HCT116 (cell line): Measurements from ENCODE around the gene TPM3.

Experiments
- SRF ChIP-seq: IDR thresholded peaks from 2 replicates; pipeline ENCODE4 v1.6.1; 2012; ENCODE audit warnings: low read depth
- YY1 ChIP-seq: IDR thresholded peaks from 2 replicates; pipeline ENCODE4 v1.6.1; 2011; ENCODE audit warnings: low read length, low read depth, moderate library complexity, mild to moderate bottlenecking; ENCODE audit not compliant: insufficient replicate concordance; ENCODE audit errors: extremely low read depth
- TF ChIP-seq, protein P1 (sequence below): IDR thresholded peaks from 2 replicates; pipeline ENCODE4 v1.6.1; 2012; ENCODE audit warnings: low read depth

DNA sequence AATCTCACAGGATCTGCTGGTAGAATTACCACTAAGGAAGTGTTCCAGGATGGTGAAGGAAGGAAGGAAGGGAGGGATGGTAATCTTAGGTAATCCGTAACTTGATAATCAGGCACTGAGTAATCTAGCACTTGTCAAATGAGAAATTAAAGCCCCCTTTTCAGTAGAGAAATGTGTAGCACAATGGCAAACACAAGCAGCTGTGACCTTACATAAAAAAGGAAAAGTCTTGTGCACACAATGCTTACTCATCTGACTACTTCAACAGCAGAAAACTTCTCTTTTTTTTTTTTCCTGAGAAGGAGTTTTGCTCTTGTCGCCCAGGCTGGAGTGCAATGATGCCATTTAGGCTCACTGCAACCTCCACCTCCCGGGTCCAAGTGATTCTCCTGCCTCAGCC lies 43.1 kb downstream of the TPM3 start:
- no peak for TF ChIP-seq SRF
- TF ChIP-seq, protein P1, sequence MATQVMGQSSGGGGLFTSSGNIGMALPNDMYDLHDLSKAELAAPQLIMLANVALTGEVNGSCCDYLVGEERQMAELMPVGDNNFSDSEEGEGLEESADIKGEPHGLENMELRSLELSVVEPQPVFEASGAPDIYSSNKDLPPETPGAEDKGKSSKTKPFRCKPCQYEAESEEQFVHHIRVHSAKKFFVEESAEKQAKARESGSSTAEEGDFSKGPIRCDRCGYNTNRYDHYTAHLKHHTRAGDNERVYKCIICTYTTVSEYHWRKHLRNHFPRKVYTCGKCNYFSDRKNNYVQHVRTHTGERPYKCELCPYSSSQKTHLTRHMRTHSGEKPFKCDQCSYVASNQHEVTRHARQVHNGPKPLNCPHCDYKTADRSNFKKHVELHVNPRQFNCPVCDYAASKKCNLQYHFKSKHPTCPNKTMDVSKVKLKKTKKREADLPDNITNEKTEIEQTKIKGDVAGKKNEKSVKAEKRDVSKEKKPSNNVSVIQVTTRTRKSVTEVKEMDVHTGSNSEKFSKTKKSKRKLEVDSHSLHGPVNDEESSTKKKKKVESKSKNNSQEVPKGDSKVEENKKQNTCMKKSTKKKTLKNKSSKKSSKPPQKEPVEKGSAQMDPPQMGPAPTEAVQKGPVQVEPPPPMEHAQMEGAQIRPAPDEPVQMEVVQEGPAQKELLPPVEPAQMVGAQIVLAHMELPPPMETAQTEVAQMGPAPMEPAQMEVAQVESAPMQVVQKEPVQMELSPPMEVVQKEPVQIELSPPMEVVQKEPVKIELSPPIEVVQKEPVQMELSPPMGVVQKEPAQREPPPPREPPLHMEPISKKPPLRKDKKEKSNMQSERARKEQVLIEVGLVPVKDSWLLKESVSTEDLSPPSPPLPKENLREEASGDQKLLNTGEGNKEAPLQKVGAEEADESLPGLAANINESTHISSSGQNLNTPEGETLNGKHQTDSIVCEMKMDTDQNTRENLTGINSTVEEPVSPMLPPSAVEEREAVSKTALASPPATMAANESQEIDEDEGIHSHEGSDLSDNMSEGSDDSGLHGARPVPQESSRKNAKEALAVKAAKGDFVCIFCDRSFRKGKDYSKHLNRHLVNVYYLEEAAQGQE = no peak
- no peak for TF ChIP-seq YY1
